ENCODE results near the gene SUFU.

SUFU gene

GRCh38 chr10:102581981-102582580, 78.3 kb downstream of the SUFU start:
- no peak for TF ChIP-seq CTCF (IDR thresholded peaks at IDR 0.05; ENCODE audit: insufficient read depth, low read depth, low read length, missing control alignments)
- no peak for DNase-seq (ENCODE audit: low read depth)
- H3K4me3 ChIP-seq (ENCODE audit: low read depth, low read length), result no peak overlapping the region

GRCh38 chr10:102583435-102584417, 80.0 kb downstream of the SUFU start:
- peak; percentile 88 for TF ChIP-seq CTCF (IDR thresholded peaks at IDR 0.05; ENCODE audit: insufficient read depth, low read depth, low read length, missing control alignments)
- H3K4me3 ChIP-seq (ENCODE audit: low read depth, low read length), result no peak overlapping the region
- DNase-seq (ENCODE audit: low read depth), result peak; percentile 93

- no peak for DNase-seq (ENCODE audit: low read depth)
- H3K4me3 ChIP-seq (ENCODE audit: low read depth, low read length), result no peak overlapping the region
- TF ChIP-seq CTCF (IDR thresholded peaks at IDR 0.05; ENCODE audit: insufficient read depth, low read depth, low read length, missing control alignments), result no peak
These were observed 81.3 kb downstream of the SUFU start for GRCh38 chr10:102585026-102585425.

GRCh38 chr10:102586858-102587257, 83.1 kb downstream of the SUFU start:
- no peak for DNase-seq (ENCODE audit: low read depth)
- TF ChIP-seq CTCF (IDR thresholded peaks at IDR 0.05; ENCODE audit: insufficient read depth, low read depth, low read length, missing control alignments), result no peak
- no peak overlapping the region for H3K4me3 ChIP-seq (ENCODE audit: low read depth, low read length)

- DNase-seq (ENCODE audit: low read depth), result no peak
- no peak for TF ChIP-seq CTCF (IDR thresholded peaks at IDR 0.05; ENCODE audit: insufficient read depth, low read depth, low read length, missing control alignments)
- no peak overlapping the region for H3K4me3 ChIP-seq (ENCODE audit: low read depth, low read length)
These were observed 85.1 kb downstream of the SUFU start for GRCh38 chr10:102588875-102589274.

- DNase-seq (ENCODE audit: low read depth), result no peak
- TF ChIP-seq CTCF (IDR thresholded peaks at IDR 0.05; ENCODE audit: insufficient read depth, low read depth, low read length, missing control alignments), result no peak
- H3K4me3 ChIP-seq (ENCODE audit: low read depth, low read length), result no peak overlapping the region
These were observed 89.5 kb downstream of the SUFU start for GRCh38 chr10:102593074-102593803.
